ENCODE results near the gene CFAP161.
"Not testable (repeated sequence)": the region's sequence is repeated elsewhere in the genome, so short reads cannot be mapped to it uniquely, and the experiment has no call there.

CFAP161 gene

DNA sequence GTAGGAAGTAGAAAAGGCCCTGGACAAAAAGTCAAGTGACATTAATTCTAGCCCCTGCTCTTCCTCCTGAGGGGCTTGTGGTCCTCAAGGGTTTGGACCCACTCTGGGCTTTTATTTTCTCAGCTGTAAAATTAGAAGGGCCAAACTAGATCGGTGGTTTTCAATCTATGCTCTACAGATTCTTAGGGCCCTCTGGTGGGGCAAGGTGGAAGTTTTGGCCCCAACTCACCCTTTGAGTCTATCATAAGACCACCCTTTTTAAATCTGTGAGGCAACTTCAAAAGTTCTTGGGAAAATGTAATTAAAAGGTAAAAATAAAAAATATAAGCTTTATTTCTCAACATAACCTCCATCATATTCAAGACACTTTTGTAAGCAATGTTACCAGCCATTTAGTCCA is 25.6 kb upstream of the CFAP161 start:
- DNase-seq, result no peak

DNA sequence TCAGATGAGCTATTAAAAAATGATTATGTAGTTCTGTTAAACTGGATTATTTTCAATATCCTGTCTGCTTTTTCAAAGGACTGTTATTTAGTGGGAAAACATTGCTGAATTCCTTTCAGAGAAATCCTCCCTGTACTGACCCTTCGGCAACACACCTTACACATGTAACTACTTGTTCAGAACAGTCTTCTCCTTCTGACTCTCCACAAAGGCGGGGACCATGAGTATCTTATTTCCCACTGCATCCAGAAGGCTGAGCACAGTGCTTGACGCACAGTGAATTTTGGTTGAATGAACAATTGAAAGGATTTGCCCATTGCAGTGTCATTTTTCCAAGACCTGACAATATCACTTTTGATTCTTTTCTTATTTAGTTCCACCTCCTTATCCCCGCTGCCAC is 23.1 kb upstream of the CFAP161 start:
- no peak for DNase-seq

- DNase-seq, result no peak
Observed at GRCh38 chr15:81111510-81112470, 22.3 kb upstream of the CFAP161 start.

DNA sequence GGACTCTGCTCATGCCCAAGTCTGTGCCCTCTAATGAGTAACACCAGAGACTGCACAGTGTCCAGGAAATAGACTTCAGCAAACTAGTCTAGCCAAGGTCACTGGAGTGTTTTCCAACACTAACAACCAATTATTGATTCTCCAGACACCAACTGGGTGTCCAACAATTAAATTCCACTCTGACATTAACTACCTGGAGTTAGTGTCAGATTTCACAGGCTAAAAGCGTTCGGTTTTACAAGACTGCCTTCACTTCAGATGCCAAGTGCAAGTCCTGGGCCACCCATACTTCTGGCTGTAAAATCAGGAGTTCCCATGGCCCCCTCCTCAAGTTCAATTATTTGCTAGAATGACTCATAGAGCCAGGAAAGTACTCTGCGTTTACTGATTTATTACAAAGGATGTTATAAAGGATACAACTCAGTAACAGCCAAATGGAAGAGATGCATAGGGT is 20.8 kb upstream of the CFAP161 start:
- DNase-seq, result no peak

- no peak for DNase-seq
Observed at GRCh38 chr15:81113861-81114291, 20.2 kb upstream of the CFAP161 start.

- no peak for DNase-seq
Observed at GRCh38 chr15:81115054-81115939, 18.8 kb upstream of the CFAP161 start.

- DNase-seq, result no peak
Observed at GRCh38 chr15:81117136-81117535, 16.9 kb upstream of the CFAP161 start.

- DNase-seq, result no peak
Observed at GRCh38 chr15:81117581-81117980, 16.5 kb upstream of the CFAP161 start.

DNA sequence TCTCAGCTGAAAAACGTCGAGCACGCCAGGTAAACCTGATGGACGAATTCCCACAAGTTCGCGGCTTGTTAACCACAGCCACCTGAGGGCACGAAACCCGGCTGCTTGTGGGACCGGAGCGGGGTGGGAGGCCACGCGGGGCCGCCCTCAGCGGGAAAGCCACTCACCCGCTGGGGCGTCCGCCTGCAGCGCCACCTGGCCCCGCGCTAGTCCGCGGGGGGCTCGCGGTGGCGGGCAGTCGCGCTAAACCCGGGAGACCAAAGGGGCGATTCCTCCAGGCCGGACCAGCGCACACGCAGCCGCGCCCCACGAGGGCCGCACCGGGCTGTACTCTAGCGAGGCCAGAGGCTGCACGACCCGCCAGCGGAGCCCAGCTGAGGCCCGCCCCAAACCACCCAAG is 15.7 kb upstream of the CFAP161 start:
- DNase-seq, result no peak

DNA sequence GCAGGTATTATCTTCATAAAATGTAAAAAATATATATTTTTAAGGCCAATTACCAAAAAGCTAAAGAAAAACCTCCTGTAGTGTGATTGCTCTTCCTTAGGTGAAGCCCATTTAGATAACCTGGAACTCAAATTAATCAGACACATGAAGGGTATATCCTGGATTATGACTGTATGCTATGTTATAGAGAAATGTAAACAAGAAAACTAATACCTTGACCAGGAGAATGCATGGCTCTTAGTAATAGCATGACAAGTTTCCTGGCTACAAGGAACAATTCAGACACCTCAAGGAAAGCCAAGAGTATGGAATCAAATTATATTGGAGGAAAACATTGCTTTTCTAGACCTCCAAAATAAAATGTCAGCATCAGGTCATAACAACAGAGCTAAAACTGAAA is 14.0 kb upstream of the CFAP161 start:
- no peak for DNase-seq

DNA sequence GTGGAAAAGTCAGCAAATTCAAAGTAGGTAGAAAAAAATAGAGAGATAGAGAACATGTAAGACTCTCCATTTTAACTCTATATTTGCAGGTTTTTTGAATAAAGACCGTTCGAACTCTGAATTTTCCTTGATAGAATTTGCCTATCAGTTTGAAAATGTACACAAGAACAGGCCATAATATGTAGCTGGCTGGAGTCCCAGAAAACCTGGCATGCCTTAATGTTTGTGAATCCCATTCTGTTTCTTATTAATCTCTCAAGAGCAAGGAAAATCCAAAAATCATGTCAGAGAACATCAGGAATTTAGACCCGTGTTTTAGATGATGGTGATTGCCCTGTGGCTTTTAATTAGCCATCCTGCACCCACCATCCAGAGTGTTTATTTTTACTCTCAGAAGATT is 7.2 kb upstream of the CFAP161 start:
- DNase-seq, result no peak

GRCh38 chr15:81141478-81141877 is 7.4 kb downstream of the CFAP161 start:
- DNase-seq, result not testable (repeated sequence)

DNA sequence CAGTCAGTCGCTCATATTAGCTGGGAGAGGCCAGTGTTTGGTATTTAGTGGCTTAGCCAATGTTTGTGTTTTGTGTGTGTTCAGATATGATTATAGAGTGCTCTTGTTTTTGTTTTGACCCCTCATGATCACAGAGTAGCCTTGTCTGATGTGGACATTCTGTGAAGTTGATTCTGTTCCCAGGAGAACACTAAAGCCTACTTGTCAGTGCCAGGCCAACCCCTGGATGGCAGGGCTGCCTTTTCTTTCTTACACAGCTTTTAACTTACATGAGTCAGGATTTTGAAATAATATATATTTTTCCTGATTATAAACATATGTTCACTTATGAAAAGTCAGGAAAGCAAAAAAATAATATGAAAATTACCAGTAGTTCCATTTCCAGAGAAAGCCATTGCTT is 11.9 kb downstream of the CFAP161 start:
- DNase-seq, result no peak

DNA sequence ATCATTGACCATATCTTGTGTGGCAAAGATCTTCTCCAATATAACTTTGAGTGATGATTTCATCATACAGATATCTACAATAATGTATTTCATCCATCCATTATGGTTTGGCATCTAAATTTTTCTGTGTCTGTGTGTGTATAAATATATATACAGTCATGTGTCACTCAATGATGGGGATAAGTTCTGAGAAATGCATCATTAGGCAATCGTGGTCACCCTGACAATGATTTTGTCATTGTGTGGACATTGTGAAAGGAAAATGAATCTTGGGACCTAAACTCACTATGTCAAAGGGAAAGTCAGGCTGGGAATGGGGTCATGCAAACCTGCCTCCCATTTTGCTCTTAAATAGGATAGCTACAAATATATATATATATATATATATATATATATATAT is 12.4 kb downstream of the CFAP161 start:
- no peak for DNase-seq

GRCh38 chr15:81151389-81151788 is 17.3 kb downstream of the CFAP161 start:
- DNase-seq, result no peak

- no peak for DNase-seq
Observed at GRCh38 chr15:81152339-81152738, 18.3 kb downstream of the CFAP161 start.

DNA sequence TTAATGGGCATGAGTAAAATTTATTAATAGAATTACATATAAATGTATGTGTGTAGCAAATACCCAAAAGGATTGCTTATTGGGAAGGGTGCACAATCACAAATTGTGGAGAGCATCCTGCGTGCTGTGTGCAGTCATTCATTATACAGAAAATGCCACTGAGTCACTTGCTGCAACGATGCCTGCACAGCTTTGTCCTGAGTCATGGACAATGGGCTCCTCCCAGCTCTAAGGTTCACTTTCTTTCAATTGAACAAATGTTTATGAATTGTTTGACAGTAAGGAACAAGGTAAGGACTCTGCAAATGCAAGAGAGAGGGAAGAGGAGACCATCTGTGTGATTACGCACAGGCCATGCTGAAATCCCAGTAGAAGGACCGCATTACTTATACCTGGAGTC is 18.7 kb downstream of the CFAP161 start:
- no peak for DNase-seq

GRCh38 chr15:81155375-81156218 is 21.5 kb downstream of the CFAP161 start:
- no peak for DNase-seq

DNA sequence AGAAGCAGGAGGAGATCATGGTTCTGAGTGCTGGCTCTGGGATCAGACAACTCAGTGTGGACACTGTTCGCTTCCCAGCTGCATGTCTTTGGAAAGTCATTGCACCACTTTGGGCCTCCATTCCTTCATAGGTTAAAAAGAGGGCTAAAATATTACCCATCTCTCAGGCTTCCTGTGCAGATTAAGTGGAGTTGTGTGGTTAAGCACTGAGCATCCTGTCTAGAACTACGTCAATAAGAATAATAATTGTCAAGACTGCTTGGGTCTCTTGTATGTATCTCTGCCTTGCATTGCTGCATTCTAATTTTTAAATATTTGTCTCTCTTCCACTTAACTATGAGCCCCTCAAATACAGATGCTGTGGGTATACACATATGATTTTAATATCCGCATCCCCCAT is 22.3 kb downstream of the CFAP161 start:
- DNase-seq, result no peak

GRCh38 chr15:81157195-81157938 is 23.3 kb downstream of the CFAP161 start:
- no peak for DNase-seq

DNA sequence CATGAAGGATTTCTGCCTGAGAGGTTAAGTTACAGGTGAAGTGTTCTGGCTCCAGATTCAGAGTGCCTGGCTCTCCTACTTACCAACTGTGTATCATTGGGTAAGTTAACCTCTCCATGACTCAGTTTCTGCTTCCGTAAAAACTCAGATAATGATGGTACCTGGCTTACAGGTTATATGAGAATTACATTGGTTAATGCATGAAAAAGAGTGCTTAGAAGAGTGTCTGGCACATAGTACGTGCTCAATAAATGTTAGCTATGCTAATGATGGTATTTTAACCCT is 23.8 kb downstream of the CFAP161 start:
- no peak for DNase-seq

GRCh38 chr15:81158561-81158960 is 24.5 kb downstream of the CFAP161 start:
- DNase-seq, result not testable (repeated sequence)

Data from T-helper 9 cell (primary cell).